Measurements from ENCODE around the gene SMOC1.

Gene SMOC1

GRCh38 chr14:70045310-70045709, 166.1 kb downstream of the SMOC1 start:
- H2BK5ac ChIP-seq (ENCODE audit: low read depth, low read length, poor library complexity, severe bottlenecking): no peak overlapping the region
- peaks cover 14 to 59% of the 10 kb centered on the region in 2 experiments for H3K27me3 ChIP-seq (ENCODE audit: control insufficient read depth in 1 of 2, insufficient read depth in 1 of 2, low read length in 2 of 2)
- DNase-seq: no peak
- H3K9me3 ChIP-seq (ENCODE audit: control insufficient read depth, low read length): no peaks in the 10 kb centered on the region
- no peak overlapping the region for H3K18ac ChIP-seq (ENCODE audit: low read depth in 1 of 2, low read length in 2 of 2)
- no peaks in the 10 kb centered on the region for H3K79me1 ChIP-seq (replicated peaks; ENCODE audit: low read length, poor library complexity, severe bottlenecking)
- H3K4me2 ChIP-seq (ENCODE audit: low read length, poor library complexity, severe bottlenecking): no peak overlapping the region
- H4K91ac ChIP-seq (ENCODE audit: low read length): no peak overlapping the region
- no peaks in the 10 kb centered on the region for H3K36me3 ChIP-seq (ENCODE audit: control insufficient read depth in 1 of 2, insufficient read depth in 2 of 2, low read depth in 1 of 2, low read length in 2 of 2)
- no peak overlapping the region for H4K8ac ChIP-seq (ENCODE audit: low read length)
- no peak overlapping the region for H3K14ac ChIP-seq (ENCODE audit: low read length in 2 of 2)
- H2BK120ac ChIP-seq (ENCODE audit: low read depth, low read length): no peak overlapping the region
- H2BK12ac ChIP-seq (ENCODE audit: low read length in 2 of 2): no peak overlapping the region
- no peak overlapping the region for H2AK5ac ChIP-seq (ENCODE audit: low read length, severe bottlenecking)
- H3K27ac ChIP-seq (ENCODE audit: low read length, poor library complexity, severe bottlenecking): no peak overlapping the region
- WGBS: 66% methylated on average over 4 of the region's 4 CpGs
- no peak overlapping the region for H2AFZ ChIP-seq (ENCODE audit: low read depth, low read length)
- H3K4me3 ChIP-seq (ENCODE audit: insufficient read depth in 1 of 2, low read depth in 1 of 2, low read length in 2 of 2): no peak overlapping the region
- no peak overlapping the region for H3K23ac ChIP-seq (ENCODE audit: low read length in 2 of 2)
- no peaks in the 10 kb centered on the region for H3K4me1 ChIP-seq (ENCODE audit: control insufficient read depth, insufficient read depth, low read depth, low read length)
- no peak overlapping the region for H3K4ac ChIP-seq (ENCODE audit: low read depth in 1 of 2, low read length in 2 of 2)
- peak overlapping the region; percentile 41 for H3K9ac ChIP-seq (ENCODE audit: low read length)
- H2BK15ac ChIP-seq (ENCODE audit: low read depth, poor library complexity, severe bottlenecking): no peak overlapping the region

GRCh38 chr14:70045844-70046535, 166.8 kb downstream of the SMOC1 start:
- 18% methylated on average over 21 of the region's 22 CpGs for WGBS
- H2BK120ac ChIP-seq (ENCODE audit: low read depth, low read length): no peak overlapping the region
- peaks cover 9 to 57% of the 10 kb centered on the region in 2 experiments for H3K27me3 ChIP-seq (ENCODE audit: control insufficient read depth in 1 of 2, insufficient read depth in 1 of 2, low read length in 2 of 2)

DNA sequence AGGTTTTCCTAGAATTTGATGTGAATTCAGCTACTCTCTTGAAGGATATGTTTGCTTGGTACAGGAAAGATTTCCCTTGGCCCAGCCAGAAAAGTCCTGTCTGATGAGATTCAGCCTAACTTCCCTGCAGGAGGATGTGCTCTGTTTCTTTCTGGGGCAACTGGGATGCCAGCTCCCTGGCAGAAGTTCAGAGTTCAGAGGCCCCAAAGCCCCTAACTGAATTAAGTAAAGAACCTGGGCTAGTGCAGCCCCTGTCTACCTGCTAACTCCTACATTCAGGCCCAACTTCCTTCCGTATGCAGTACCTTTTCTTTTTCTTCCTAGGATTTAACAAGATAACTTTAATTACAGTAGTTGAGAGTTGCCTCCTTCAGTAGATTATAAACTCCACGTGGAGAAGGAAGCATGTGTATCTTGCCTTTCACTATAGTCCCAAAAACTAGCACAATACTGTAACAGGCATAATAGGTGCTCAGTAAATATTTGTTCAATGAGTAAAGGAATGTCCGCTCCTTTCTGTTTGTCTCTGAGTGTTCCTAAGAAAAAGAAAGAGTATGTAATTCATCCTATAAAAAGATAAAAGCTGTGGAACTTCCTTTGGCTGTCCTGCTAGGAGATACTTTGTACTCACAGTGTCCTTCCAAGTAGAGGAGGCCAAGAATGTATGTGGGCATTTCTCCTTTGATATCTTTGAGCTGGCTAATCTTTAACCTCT, 168.5 kb downstream of the SMOC1 start:
- Histone ChIP-seq H3K27ac (ENCODE audit: low read length, poor library complexity, severe bottlenecking) (no peak overlapping the region), H3K4ac (ENCODE audit: low read depth in 1 of 2, low read length in 2 of 2) (no peak overlapping the region), H3K9me3 (ENCODE audit: control insufficient read depth, low read length) (no peaks in the 10 kb centered on the region), H2BK12ac (ENCODE audit: low read length in 2 of 2) (no peak overlapping the region), H3K4me3 (ENCODE audit: insufficient read depth in 1 of 2, low read depth in 1 of 2, low read length in 2 of 2) (no peak overlapping the region), H3K36me3 (ENCODE audit: control insufficient read depth in 1 of 2, insufficient read depth in 2 of 2, low read depth in 1 of 2, low read length in 2 of 2) (no peaks in the 10 kb centered on the region), H3K4me1 (ENCODE audit: control insufficient read depth, insufficient read depth, low read depth, low read length) (no peaks in the 10 kb centered on the region), H3K4me2 (ENCODE audit: low read length, poor library complexity, severe bottlenecking) (no peak overlapping the region), H3K9ac (ENCODE audit: low read length) (no peak overlapping the region), H4K91ac (ENCODE audit: low read length) (no peak overlapping the region), H3K79me1 (replicated peaks; ENCODE audit: low read length, poor library complexity, severe bottlenecking) (no peaks in the 10 kb centered on the region), H2BK15ac (ENCODE audit: low read depth, poor library complexity, severe bottlenecking) (no peak overlapping the region), H2AFZ (ENCODE audit: low read depth, low read length) (no peak overlapping the region), H4K8ac (ENCODE audit: low read length) (no peak overlapping the region), H3K23ac (ENCODE audit: low read length in 2 of 2) (no peak overlapping the region), H2AK5ac (ENCODE audit: low read length, severe bottlenecking) (no peak overlapping the region), H3K27me3 (ENCODE audit: control insufficient read depth in 1 of 2, insufficient read depth in 1 of 2, low read length in 2 of 2) (peaks cover 9 to 42% of the 10 kb centered on the region in 2 experiments), H2BK5ac (ENCODE audit: low read depth, low read length, poor library complexity, severe bottlenecking) (no peak overlapping the region), H2BK120ac (ENCODE audit: low read depth, low read length) (no peak overlapping the region), H3K18ac (ENCODE audit: low read depth in 1 of 2, low read length in 2 of 2) (no peak overlapping the region), H3K14ac (ENCODE audit: low read length in 2 of 2) (no peak overlapping the region)
- WGBS: 100% methylated on average over 2 of the region's 3 CpGs
- DNase-seq: no peak

More at GRCh38 chr14:70045844-70046535, 166.8 kb downstream of the SMOC1 start:
- Histone ChIP-seq H3K4me1 (ENCODE audit: control insufficient read depth, insufficient read depth, low read depth, low read length) (no peaks in the 10 kb centered on the region), H4K91ac (ENCODE audit: low read length) (no peak overlapping the region), H3K14ac (ENCODE audit: low read length in 2 of 2) (no peak overlapping the region), H2AK5ac (ENCODE audit: low read length, severe bottlenecking) (no peak overlapping the region), H3K36me3 (ENCODE audit: control insufficient read depth in 1 of 2, insufficient read depth in 2 of 2, low read depth in 1 of 2, low read length in 2 of 2) (no peaks in the 10 kb centered on the region), H3K9me3 (ENCODE audit: control insufficient read depth, low read length) (no peaks in the 10 kb centered on the region), H3K23ac (ENCODE audit: low read length in 2 of 2) (no peak overlapping the region), H3K79me1 (replicated peaks; ENCODE audit: low read length, poor library complexity, severe bottlenecking) (no peaks in the 10 kb centered on the region), H2BK12ac (ENCODE audit: low read length in 2 of 2) (no peak overlapping the region), H3K4ac (ENCODE audit: low read depth in 1 of 2, low read length in 2 of 2) (no peak overlapping the region), H4K8ac (ENCODE audit: low read length) (no peak overlapping the region), H3K4me3 (ENCODE audit: insufficient read depth in 1 of 2, low read depth in 1 of 2, low read length in 2 of 2) (no peak overlapping the region), H3K27ac (ENCODE audit: low read length, poor library complexity, severe bottlenecking) (no peak overlapping the region), H3K4me2 (ENCODE audit: low read length, poor library complexity, severe bottlenecking) (no peak overlapping the region), H2BK5ac (ENCODE audit: low read depth, low read length, poor library complexity, severe bottlenecking) (no peak overlapping the region), H2AFZ (ENCODE audit: low read depth, low read length) (no peak overlapping the region), H3K9ac (ENCODE audit: low read length) (peak overlapping the region; percentile 41), H2BK15ac (ENCODE audit: low read depth, poor library complexity, severe bottlenecking) (no peak overlapping the region), H3K18ac (ENCODE audit: low read depth in 1 of 2, low read length in 2 of 2) (no peak overlapping the region)
- peak; percentile 50 for DNase-seq

- no peak overlapping the region for H3K4ac ChIP-seq (ENCODE audit: low read depth in 1 of 2, low read length in 2 of 2)
- peaks cover 9 to 38% of the 10 kb centered on the region in 2 experiments for H3K27me3 ChIP-seq (ENCODE audit: control insufficient read depth in 1 of 2, insufficient read depth in 1 of 2, low read length in 2 of 2)
- no peak overlapping the region for H3K23ac ChIP-seq (ENCODE audit: low read length in 2 of 2)
- no peak overlapping the region for H2AFZ ChIP-seq (ENCODE audit: low read depth, low read length)
- no peaks in the 10 kb centered on the region for H3K9me3 ChIP-seq (ENCODE audit: control insufficient read depth, low read length)
- WGBS: no CpG with 5 or more reads among the region's 1 CpG
- H3K18ac ChIP-seq (ENCODE audit: low read depth in 1 of 2, low read length in 2 of 2): no peak overlapping the region
- H2BK5ac ChIP-seq (ENCODE audit: low read depth, low read length, poor library complexity, severe bottlenecking): no peak overlapping the region
- no peak overlapping the region for H4K91ac ChIP-seq (ENCODE audit: low read length)
- H3K4me1 ChIP-seq (ENCODE audit: control insufficient read depth, insufficient read depth, low read depth, low read length): no peaks in the 10 kb centered on the region
- H3K4me3 ChIP-seq (ENCODE audit: insufficient read depth in 1 of 2, low read depth in 1 of 2, low read length in 2 of 2): no peak overlapping the region
- no peak overlapping the region for H3K14ac ChIP-seq (ENCODE audit: low read length in 2 of 2)
- H2AK5ac ChIP-seq (ENCODE audit: low read length, severe bottlenecking): no peak overlapping the region
- no peaks in the 10 kb centered on the region for H3K79me1 ChIP-seq (replicated peaks; ENCODE audit: low read length, poor library complexity, severe bottlenecking)
- no peak overlapping the region for H4K8ac ChIP-seq (ENCODE audit: low read length)
- H3K27ac ChIP-seq (ENCODE audit: low read length, poor library complexity, severe bottlenecking): no peak overlapping the region
- no peaks in the 10 kb centered on the region for H3K36me3 ChIP-seq (ENCODE audit: control insufficient read depth in 1 of 2, insufficient read depth in 2 of 2, low read depth in 1 of 2, low read length in 2 of 2)
- no peak for DNase-seq
- no peak overlapping the region for H2BK12ac ChIP-seq (ENCODE audit: low read length in 2 of 2)
- no peak overlapping the region for H3K4me2 ChIP-seq (ENCODE audit: low read length, poor library complexity, severe bottlenecking)
- no peak overlapping the region for H2BK120ac ChIP-seq (ENCODE audit: low read depth, low read length)
- H2BK15ac ChIP-seq (ENCODE audit: low read depth, poor library complexity, severe bottlenecking): no peak overlapping the region
- no peak overlapping the region for H3K9ac ChIP-seq (ENCODE audit: low read length)
Observed at GRCh38 chr14:70048313-70048654, 169.1 kb downstream of the SMOC1 start.

All from mesenchymal stem cell (in vitro differentiated cells and primary cell).